HCT116 (cell line): ENCODE data around the gene CRACDL. TPM values are rescaled to one million over a fixed set of nuclear protein-coding genes. Genes with fewer than 3 reads are reported as not detected.

ENCODE experiments used
- ATAC-seq: fragments of 200-7000 bp; cut with Tn5 transposase; 2 replicates; pipeline ENCODE4 v1.9.1; 2020; ENCODE audit warnings: mild to moderate bottlenecking, moderate library complexity
- BruUV-seq: library from RNA; stranded (reverse); fragments of 400-500 nt; replicated peaks from 2 replicates; lab custom pipeline; 2021; lab: Mats Ljungman, UMichigan
- CTCF ChIA-PET: fragments of 300-600 bp; sonication (Branson Sonifier 250); formaldehyde crosslinking; loops from one replicate; lab custom pipeline; 2021; ENCODE audit warnings: antibody characterized with exemption; lab: Charles Lee
- POLR2A ChIA-PET: fragments of 300-600, 350-600 bp; sonication (Branson Sonifier 250); formaldehyde crosslinking; loops from one replicate; lab custom pipeline; 2021; ENCODE audit warnings: antibody characterized with exemption; lab: Charles Lee
- RAD21 ChIA-PET, 2 experiments: fragments of 300-600 bp; sonication (Branson Sonifier 250); formaldehyde crosslinking; loops; one replicate each; lab custom pipeline; 2023; ENCODE audit warnings: low total read pairs in 2 of 2; ENCODE audit not compliant: uncharacterized antibody in 2 of 2, unreplicated experiment in 2 of 2, low non-redundant PET in 1 of 2; lab: Charles Lee
- DNase-seq: peaks from one replicate; pipeline ENCODE4 v3.0.0-alpha.2; 2010; ENCODE audit warnings: low read depth, low spot score
- H2AFZ ChIP-seq: fragments of 200-600 bp; shearing (Covaris generic), sonication (generic); 2 replicates; pipeline ENCODE4 v1.6.1; 2017; ENCODE audit warnings: low read depth, mixed run types, mixed read lengths, antibody characterized with exemption, low read length; ENCODE audit not compliant: poor library complexity, severe bottlenecking
- H3K27ac ChIP-seq: 2 replicates; pipeline ENCODE4 v1.5.1; 2012; ENCODE audit warnings: low read depth, low read length
- H3K27me3 ChIP-seq: fragments of 200-600 bp; sonication (generic); 2 replicates; pipeline ENCODE4 v1.6.1; 2016; ENCODE audit warnings: mixed run types, low read length, mixed read lengths; ENCODE audit not compliant: insufficient read depth
- H3K36me3 ChIP-seq, 2 experiments: fragments of 200-500 bp in 1 of 2; fragments of 200-600 bp in 1 of 2; sonication (Bioruptor generic) in 1 of 2; sonication (generic) in 1 of 2; 2 replicates each; pipeline versions ENCODE4 v1.5.1 to v1.6.1; 2014 to 2016; ENCODE audit warnings: low read length in 2 of 2, inconsistent platforms in 1 of 2, mixed read lengths in 1 of 2, mixed run types in 1 of 2; ENCODE audit not compliant: insufficient read depth in 2 of 2, control insufficient read depth in 1 of 2
- H3K4me1 ChIP-seq, 2 experiments: fragments of 200-600 bp in 1 of 2; sonication (generic) in 1 of 2; 2 replicates each; pipeline versions ENCODE4 v1.5.1 to v1.6.1; 2012 to 2017; ENCODE audit warnings: low read length in 2 of 2, inconsistent platforms in 1 of 2, mild to moderate bottlenecking in 1 of 2, mixed read lengths in 1 of 2, mixed run types in 1 of 2, moderate library complexity in 1 of 2; ENCODE audit not compliant: insufficient read depth in 2 of 2, control insufficient read depth in 1 of 2
- H3K4me2 ChIP-seq: fragments of 200-600 bp; sonication (generic); 2 replicates; pipeline ENCODE4 v1.6.1; 2017; ENCODE audit warnings: mixed run types, low read length, mixed read lengths
- H3K4me3 ChIP-seq, 2 experiments: fragments of 200-600 bp in 1 of 2; sonication (generic) in 1 of 2; replicated peaks in 1 of 2; 2 replicates each; pipeline ENCODE4 v1.5.1; 2011 to 2016; ENCODE audit warnings: low read length in 2 of 2, control low read depth in 1 of 2, low read depth in 1 of 2, mild to moderate bottlenecking in 1 of 2, mixed read lengths in 1 of 2, mixed run types in 1 of 2
- H3K79me2 ChIP-seq: fragments of 200-600 bp; sonication (generic); 2 replicates; pipeline ENCODE4 v1.6.1; 2017; ENCODE audit warnings: mild to moderate bottlenecking, mixed run types, low read length, moderate library complexity, mixed read lengths; ENCODE audit not compliant: insufficient read depth
- H3K9ac ChIP-seq: fragments of 200-600 bp; sonication (generic); 2 replicates; pipeline ENCODE4 v1.6.1; 2016; ENCODE audit warnings: low read length, mixed read lengths
- H3K9me2 ChIP-seq: fragments of 200-600 bp; sonication (generic), shearing (Covaris generic); 2 replicates; pipeline ENCODE4 v1.6.1; 2017; ENCODE audit warnings: mixed run types, mild to moderate bottlenecking, moderate library complexity; ENCODE audit not compliant: insufficient read depth
- H3K9me3 ChIP-seq, 2 experiments: fragments of 200-500 bp in 1 of 2; fragments of 200-600 bp in 1 of 2; sonication (Bioruptor generic) in 1 of 2; sonication (generic) in 1 of 2; 2 replicates each; pipeline ENCODE4 v1.6.1; 2014 to 2017; ENCODE audit warnings: low read length in 2 of 2, mixed read lengths in 2 of 2, inconsistent platforms in 1 of 2, low read depth in 1 of 2, mild to moderate bottlenecking in 1 of 2, mixed run types in 1 of 2, moderate library complexity in 1 of 2; ENCODE audit not compliant: control insufficient read depth in 1 of 2, insufficient read depth in 1 of 2
- H4K20me1 ChIP-seq: fragments of 200-600 bp; sonication (generic), shearing (Covaris generic); 2 replicates; pipeline ENCODE4 v1.6.1; 2017; ENCODE audit warnings: mixed run types, mild to moderate bottlenecking, moderate library complexity; ENCODE audit not compliant: insufficient read depth
- ATF3 ChIP-seq: IDR thresholded peaks from 2 replicates; pipeline ENCODE4 v1.6.1; 2012
- CBX3 ChIP-seq: IDR thresholded peaks from 2 replicates; pipeline ENCODE4 v1.6.1; 2012; ENCODE audit warnings: low read depth
- CEBPB ChIP-seq: IDR thresholded peaks from 2 replicates; pipeline ENCODE4 v1.6.1; 2012; ENCODE audit warnings: low read depth
- ELF1 ChIP-seq: IDR thresholded peaks from 2 replicates; pipeline ENCODE4 v1.6.1; 2012; ENCODE audit warnings: low read depth, borderline replicate concordance
- EZH2phosphoT487 ChIP-seq: fragments of 200-600 bp; IDR thresholded peaks from 2 replicates; pipeline ENCODE4 v1.6.1; 2018; ENCODE audit warnings: antibody characterized with exemption, borderline replicate concordance
- FOSL1 ChIP-seq: IDR thresholded peaks from 2 replicates; pipeline ENCODE4 v1.6.1; 2012; ENCODE audit warnings: low read depth
- JUND ChIP-seq: IDR thresholded peaks from 2 replicates; pipeline ENCODE4 v1.6.1; 2012
- POLR2A ChIP-seq: IDR thresholded peaks from 2 replicates; pipeline ENCODE4 v1.7.0; 2011; ENCODE audit warnings: borderline replicate concordance; ENCODE audit not compliant: insufficient read depth, insufficient read length; ENCODE audit errors: extremely low read depth
- POLR2AphosphoS5 ChIP-seq: IDR thresholded peaks from 2 replicates; pipeline ENCODE4 v1.6.1; 2011; ENCODE audit warnings: mild to moderate bottlenecking, low read depth, low read length, moderate library complexity
- RAD21 ChIP-seq: IDR thresholded peaks from 2 replicates; pipeline ENCODE4 v1.6.1; 2012; ENCODE audit warnings: low read depth, mild to moderate bottlenecking
- REST ChIP-seq: IDR thresholded peaks from 2 replicates; pipeline ENCODE4 v1.6.1; 2012; ENCODE audit warnings: low read depth
- SIN3A ChIP-seq: IDR thresholded peaks from 2 replicates; pipeline ENCODE4 v1.6.1; 2012; ENCODE audit warnings: low read depth
- SP1 ChIP-seq: IDR thresholded peaks from 2 replicates; pipeline ENCODE4 v1.6.1; 2012; ENCODE audit warnings: low read depth
- SRF ChIP-seq: IDR thresholded peaks from 2 replicates; pipeline ENCODE4 v1.6.1; 2012; ENCODE audit warnings: low read depth
- ZFX ChIP-seq: fragments of 450-650 bp; IDR thresholded peaks from 2 replicates; pipeline ENCODE4 v1.6.1; 2017
- intact Hi-C: fragments of 100-400 bp; cut with micrococcal nuclease; formaldehyde crosslinking; loops from 2 replicates; pipeline ENCODE4 v1.10.0; 2022
- total RNA-seq: library from RNA; stranded (reverse); gene quantifications from one replicate; pipeline ENCODE4 v1.2.1, GENCODE V29; 2021; ENCODE audit not compliant: unreplicated experiment

The CRACDL gene
- total RNA-seq, 1 experiment from 2014 or later: 1.1 TPM

- no peaks in the 10 kb centered on the region for H3K36me3 ChIP-seq
- H3K9me2 ChIP-seq: no peaks in the 10 kb centered on the region
- ChIA-PET RAD21 (no interaction called here), POLR2A (no interaction called here), CTCF (no interaction called here)
- DNase-seq (no peak), ATAC-seq (no peak)
- TF ChIP-seq SRF (no peak), SIN3A (no peak), EZH2phosphoT487 (no peak)
- H3K79me2 ChIP-seq: no peaks in the 10 kb centered on the region
- H4K20me1 ChIP-seq: no peaks in the 10 kb centered on the region
- intact Hi-C loops: loop anchor here (10.0 kb wide), 1 partner anchor 83 kb away; no protein-coding TSS in a partner anchor
- BruUV-seq: no TSS peak
- no peaks in the 10 kb centered on the region for H3K27me3 ChIP-seq
- H3K9me3 ChIP-seq: no peaks in the 10 kb centered on the region
- peaks cover 36 to 40% of the 10 kb centered on the region in 2 experiments for H3K4me1 ChIP-seq
- no peak overlapping the region for H3K4me2 ChIP-seq
- no peak overlapping the region for H3K27ac ChIP-seq
- H3K9ac ChIP-seq: no peak overlapping the region
- no peak overlapping the region for H3K4me3 ChIP-seq
- no peak overlapping the region for H2AFZ ChIP-seq
These were observed 27.8 kb downstream of the CRACDL start for GRCh38 chr2:98907966-98908905.

- CTCF ChIA-PET: no interaction called here
- no peak for DNase-seq
These were observed 28.6 kb downstream of the CRACDL start for GRCh38 chr2:98907385-98907784.

More at GRCh38 chr2:98907385-98907784, 28.6 kb downstream of the CRACDL start:
- no TSS peak for BruUV-seq
- RAD21 ChIA-PET: no interaction called here
- Histone ChIP-seq H3K27me3 (no peaks in the 10 kb centered on the region), H3K79me2 (no peaks in the 10 kb centered on the region), H3K4me3 (no peak overlapping the region), H3K9me2 (no peaks in the 10 kb centered on the region), H4K20me1 (no peaks in the 10 kb centered on the region), H3K9ac (no peak overlapping the region), H2AFZ (no peak overlapping the region), H3K9me3 (no peaks in the 10 kb centered on the region), H3K27ac (no peak overlapping the region), H3K36me3 (no peaks in the 10 kb centered on the region)
- POLR2A ChIA-PET: no interaction called here
- intact Hi-C loops: loop anchor here (10.0 kb wide), 1 partner anchor 83 kb away; no protein-coding TSS in a partner anchor
- ATAC-seq: no peak
- TF ChIP-seq ZFX (no peak), CBX3 (no peak), ATF3 (no peak), POLR2AphosphoS5 (no peak), JUND (no peak), FOSL1 (no peak), REST (no peak), ELF1 (no peak), POLR2A (no peak), CEBPB (no peak), SP1 (no peak), RAD21 (no peak)
- TF ChIP-seq, all 23 proteins: peak for 0
- Histone ChIP-seq H3K4me2 (no peak overlapping the region), H3K4me1 (peaks cover 27 to 31% of the 10 kb centered on the region in 2 experiments)
